Measurements from ENCODE around the gene TEK.

Gene TEK

DNA sequence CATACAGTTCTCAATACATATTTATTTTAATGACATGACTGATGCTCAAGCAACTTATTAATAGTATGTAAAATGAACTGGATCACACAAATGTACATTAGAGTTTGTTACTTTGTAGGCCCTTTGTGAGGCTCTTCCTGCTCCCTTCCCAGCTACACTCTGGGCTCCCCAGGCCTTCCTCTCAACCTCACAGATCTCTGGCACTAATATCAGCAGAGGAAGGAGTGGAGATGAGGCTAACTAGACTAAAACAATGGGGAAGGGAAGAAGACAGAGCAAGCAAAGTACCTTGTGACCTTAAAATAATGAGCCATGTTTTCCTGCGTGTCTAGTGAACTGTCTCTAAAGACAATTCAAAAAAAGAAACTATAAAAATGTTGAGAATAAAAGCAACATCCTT, 30.3 kb upstream of the TEK start:
- H3K27me3 ChIP-seq, result no peaks in the 10 kb centered on the region
- no peaks in the 10 kb centered on the region for H3K9me3 ChIP-seq
- TF ChIP-seq, protein P1, sequence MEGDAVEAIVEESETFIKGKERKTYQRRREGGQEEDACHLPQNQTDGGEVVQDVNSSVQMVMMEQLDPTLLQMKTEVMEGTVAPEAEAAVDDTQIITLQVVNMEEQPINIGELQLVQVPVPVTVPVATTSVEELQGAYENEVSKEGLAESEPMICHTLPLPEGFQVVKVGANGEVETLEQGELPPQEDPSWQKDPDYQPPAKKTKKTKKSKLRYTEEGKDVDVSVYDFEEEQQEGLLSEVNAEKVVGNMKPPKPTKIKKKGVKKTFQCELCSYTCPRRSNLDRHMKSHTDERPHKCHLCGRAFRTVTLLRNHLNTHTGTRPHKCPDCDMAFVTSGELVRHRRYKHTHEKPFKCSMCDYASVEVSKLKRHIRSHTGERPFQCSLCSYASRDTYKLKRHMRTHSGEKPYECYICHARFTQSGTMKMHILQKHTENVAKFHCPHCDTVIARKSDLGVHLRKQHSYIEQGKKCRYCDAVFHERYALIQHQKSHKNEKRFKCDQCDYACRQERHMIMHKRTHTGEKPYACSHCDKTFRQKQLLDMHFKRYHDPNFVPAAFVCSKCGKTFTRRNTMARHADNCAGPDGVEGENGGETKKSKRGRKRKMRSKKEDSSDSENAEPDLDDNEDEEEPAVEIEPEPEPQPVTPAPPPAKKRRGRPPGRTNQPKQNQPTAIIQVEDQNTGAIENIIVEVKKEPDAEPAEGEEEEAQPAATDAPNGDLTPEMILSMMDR (IDR thresholded peaks at IDR 0.05), result no peak
- H3K4me1 ChIP-seq (ENCODE audit: control insufficient read depth in 1 of 2, insufficient read depth in 1 of 2, low read depth in 1 of 2, low read length in 1 of 2), result no peaks in the 10 kb centered on the region
- no peak overlapping the region for H3K4me3 ChIP-seq (ENCODE audit: low read depth in 1 of 2, low read length in 1 of 2)
- H3K36me3 ChIP-seq, result no peaks in the 10 kb centered on the region
- no peak overlapping the region for H3K27ac ChIP-seq

DNA sequence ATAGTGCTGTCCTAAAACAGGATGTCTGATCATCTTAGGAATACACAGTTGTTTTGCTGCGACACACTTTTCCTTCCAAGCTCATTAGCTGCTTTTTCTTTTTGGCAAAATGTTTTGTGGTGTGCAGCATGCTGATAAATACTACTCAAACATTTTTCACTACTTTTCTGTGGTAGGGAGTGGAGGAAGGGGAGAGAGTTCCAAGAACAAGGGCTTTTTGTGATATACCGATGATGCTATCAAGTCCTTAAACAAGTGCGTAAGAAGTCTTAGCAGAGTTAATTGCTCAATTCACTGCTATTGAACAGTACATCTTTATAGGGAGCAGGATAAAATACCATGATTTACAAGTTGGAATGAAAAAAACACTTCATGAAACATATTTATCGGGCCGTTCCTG, 23.6 kb upstream of the TEK start:
- H3K4me3 ChIP-seq (ENCODE audit: low read depth in 1 of 2, low read length in 1 of 2), result no peak overlapping the region
- no peaks in the 10 kb centered on the region for H3K36me3 ChIP-seq
- TF ChIP-seq, protein P1 (IDR thresholded peaks at IDR 0.05), result no peak
- no peak overlapping the region for H3K27ac ChIP-seq
- H3K4me1 ChIP-seq (ENCODE audit: control insufficient read depth in 1 of 2, insufficient read depth in 1 of 2, low read depth in 1 of 2, low read length in 1 of 2), result no peaks in the 10 kb centered on the region
- no peaks in the 10 kb centered on the region for H3K9me3 ChIP-seq
- H3K27me3 ChIP-seq, result no peaks in the 10 kb centered on the region

DNA sequence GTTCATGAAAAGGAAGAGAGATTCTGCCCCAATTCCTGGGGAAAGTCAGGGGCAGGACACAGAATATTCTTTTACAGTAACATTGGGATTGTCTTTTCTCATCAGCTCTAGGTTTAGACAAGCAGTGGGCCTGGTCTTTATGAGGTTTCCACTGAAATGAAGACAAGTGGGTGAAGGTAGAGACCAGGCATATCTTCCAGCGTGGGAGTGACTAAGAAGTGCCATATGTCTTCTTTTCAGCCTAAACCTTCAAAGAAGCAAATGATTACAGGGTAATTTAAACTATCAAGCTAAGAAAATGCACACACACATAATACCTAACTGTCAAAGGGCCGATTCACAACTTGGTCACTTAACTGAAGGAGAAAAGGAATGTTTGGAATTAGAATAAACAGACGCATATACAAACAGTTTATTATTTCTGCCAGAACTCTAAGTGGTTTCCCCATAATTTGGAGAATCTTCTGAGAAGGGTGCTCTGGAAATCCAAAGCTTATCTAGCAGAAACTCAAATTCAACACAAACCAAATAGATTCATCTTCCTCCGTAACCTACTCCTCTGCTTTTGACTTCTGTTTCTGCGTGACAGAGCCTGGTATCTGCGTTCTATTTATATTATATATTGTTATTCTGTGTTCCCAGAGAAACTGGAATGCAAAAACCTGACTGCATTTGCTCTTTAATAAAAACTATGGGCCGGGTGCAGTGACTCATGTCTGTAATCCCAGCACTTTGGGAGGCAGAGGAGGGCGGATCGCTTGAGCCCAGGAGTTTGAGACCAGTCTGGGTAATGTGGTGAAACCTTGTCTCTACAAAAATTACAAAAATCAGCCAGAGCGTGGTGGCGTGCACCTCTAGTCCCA, 22.0 kb upstream of the TEK start:
- Histone ChIP-seq H3K9me3 (no peaks in the 10 kb centered on the region), H3K4me3 (ENCODE audit: low read depth in 1 of 2, low read length in 1 of 2) (no peak overlapping the region), H3K27ac (no peak overlapping the region), H3K4me1 (ENCODE audit: control insufficient read depth in 1 of 2, insufficient read depth in 1 of 2, low read depth in 1 of 2, low read length in 1 of 2) (no peaks in the 10 kb centered on the region), H3K36me3 (no peaks in the 10 kb centered on the region), H3K27me3 (no peaks in the 10 kb centered on the region)
- TF ChIP-seq, protein P1 (IDR thresholded peaks at IDR 0.05), result no peak

DNA sequence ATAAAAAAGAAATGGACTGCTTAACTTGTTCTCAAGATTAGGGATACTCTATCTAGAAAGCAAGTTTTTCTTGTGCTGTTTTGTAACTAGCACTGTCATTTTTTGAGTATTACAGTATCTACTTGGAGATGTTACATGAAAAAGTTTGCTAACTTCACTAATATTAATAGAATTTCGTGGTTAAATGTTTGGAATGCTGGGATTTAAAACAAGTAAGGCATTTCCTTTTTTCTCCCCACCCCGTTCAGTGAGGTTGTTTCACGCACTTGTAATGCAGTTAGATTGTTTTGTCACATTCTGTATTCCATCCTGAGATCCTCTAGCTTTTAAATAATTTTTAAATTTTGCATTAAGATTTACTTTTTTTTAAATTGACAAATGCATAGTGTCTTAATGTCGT, 20.0 kb upstream of the TEK start:
- no peaks in the 10 kb centered on the region for H3K4me1 ChIP-seq (ENCODE audit: control insufficient read depth in 1 of 2, insufficient read depth in 1 of 2, low read depth in 1 of 2, low read length in 1 of 2)
- peaks cover 5% of the 10 kb centered on the region for H3K27me3 ChIP-seq
- no peak overlapping the region for H3K27ac ChIP-seq
- TF ChIP-seq, protein P1 (IDR thresholded peaks at IDR 0.05), result no peak
- no peaks in the 10 kb centered on the region for H3K36me3 ChIP-seq
- no peaks in the 10 kb centered on the region for H3K9me3 ChIP-seq
- no peak overlapping the region for H3K4me3 ChIP-seq (ENCODE audit: low read depth in 1 of 2, low read length in 1 of 2)

DNA sequence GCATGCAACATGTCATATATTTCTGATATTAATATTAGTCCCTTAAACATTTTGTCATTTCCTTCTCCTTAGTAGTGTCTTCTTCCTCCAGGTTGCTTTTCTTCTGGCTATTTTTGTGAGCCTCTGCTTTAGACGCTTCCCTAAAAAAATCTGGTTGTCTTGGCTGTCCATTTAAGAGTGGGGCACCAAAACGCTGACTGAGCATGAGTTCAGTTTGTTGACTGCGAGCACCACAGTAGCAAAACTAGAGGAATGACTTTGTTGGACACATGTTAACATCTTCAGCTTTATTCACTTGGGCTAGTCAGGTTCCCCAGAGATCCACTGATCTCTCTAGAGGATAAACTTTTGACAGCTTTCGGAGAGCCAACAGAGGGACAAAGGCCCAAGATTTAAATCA, 19.3 kb upstream of the TEK start:
- H3K27ac ChIP-seq, result no peak overlapping the region
- no peaks in the 10 kb centered on the region for H3K36me3 ChIP-seq
- H3K4me1 ChIP-seq (ENCODE audit: control insufficient read depth in 1 of 2, insufficient read depth in 1 of 2, low read depth in 1 of 2, low read length in 1 of 2), result no peaks in the 10 kb centered on the region
- TF ChIP-seq, protein P1 (IDR thresholded peaks at IDR 0.05), result no peak
- H3K9me3 ChIP-seq, result no peaks in the 10 kb centered on the region
- no peak overlapping the region for H3K4me3 ChIP-seq (ENCODE audit: low read depth in 1 of 2, low read length in 1 of 2)
- H3K27me3 ChIP-seq, result peaks cover 5% of the 10 kb centered on the region
